Thyroid gland (tissue), 4 donors: ENCODE measurements around the gene DLK2.

Source experiments
- POLR2A ChIP-seq, 2 donors: fragments of 450-650 bp; IDR thresholded peaks; one replicate each; pipeline ENCODE4 v1.6.1; 2017; ENCODE audit warnings: antibody characterized with exemption in 2 of 2, mild to moderate bottlenecking in 2 of 2, moderate library complexity in 1 of 2
- TF ChIP-seq, protein P1 (sequence below), 6 experiments: fragments of 200-600 bp in 3 of 6; fragments of 450-650 bp in 3 of 6; sonication (generic) in 3 of 6; IDR thresholded peaks; one replicate each; pipeline ENCODE4 v1.5.1; 2016 to 2019; ENCODE audit warnings: antibody characterized with exemption in 6 of 6, mild to moderate bottlenecking in 2 of 6, inconsistent platforms in 1 of 6, moderate library complexity in 1 of 6

DNA sequence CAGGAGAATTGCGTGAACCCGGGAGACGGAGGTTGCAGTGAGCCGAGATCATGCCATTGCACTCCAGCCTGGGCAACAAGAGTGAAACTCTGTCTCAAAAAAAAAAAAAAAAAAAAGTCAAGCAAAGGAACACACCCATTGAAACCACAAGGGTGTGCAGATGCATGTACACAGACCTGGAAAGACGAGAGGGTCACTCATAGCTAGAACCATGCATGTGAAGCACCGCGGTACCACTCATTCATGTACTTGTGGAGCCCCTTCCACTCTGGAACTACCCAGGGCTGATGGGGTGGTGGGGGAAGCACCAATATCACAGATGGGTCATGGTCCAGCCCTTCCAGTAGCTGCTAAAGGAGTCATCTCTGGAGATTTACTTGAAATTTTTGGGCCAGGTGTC, 14.6 kb upstream of the DLK2 start:
- TF ChIP-seq, protein P1, sequence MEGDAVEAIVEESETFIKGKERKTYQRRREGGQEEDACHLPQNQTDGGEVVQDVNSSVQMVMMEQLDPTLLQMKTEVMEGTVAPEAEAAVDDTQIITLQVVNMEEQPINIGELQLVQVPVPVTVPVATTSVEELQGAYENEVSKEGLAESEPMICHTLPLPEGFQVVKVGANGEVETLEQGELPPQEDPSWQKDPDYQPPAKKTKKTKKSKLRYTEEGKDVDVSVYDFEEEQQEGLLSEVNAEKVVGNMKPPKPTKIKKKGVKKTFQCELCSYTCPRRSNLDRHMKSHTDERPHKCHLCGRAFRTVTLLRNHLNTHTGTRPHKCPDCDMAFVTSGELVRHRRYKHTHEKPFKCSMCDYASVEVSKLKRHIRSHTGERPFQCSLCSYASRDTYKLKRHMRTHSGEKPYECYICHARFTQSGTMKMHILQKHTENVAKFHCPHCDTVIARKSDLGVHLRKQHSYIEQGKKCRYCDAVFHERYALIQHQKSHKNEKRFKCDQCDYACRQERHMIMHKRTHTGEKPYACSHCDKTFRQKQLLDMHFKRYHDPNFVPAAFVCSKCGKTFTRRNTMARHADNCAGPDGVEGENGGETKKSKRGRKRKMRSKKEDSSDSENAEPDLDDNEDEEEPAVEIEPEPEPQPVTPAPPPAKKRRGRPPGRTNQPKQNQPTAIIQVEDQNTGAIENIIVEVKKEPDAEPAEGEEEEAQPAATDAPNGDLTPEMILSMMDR (IDR thresholded peaks at IDR 0.05): no peak
- TF ChIP-seq POLR2A (IDR thresholded peaks at IDR 0.05): no peak
